ENCODE measurements around the gene CRMP1. TPM values are rescaled to one million over a fixed set of nuclear protein-coding genes. Genes with fewer than 3 reads are reported as not detected.
A peak's percentile ranks its signal among the peaks of the same experiment; 100 is the strongest.

CRMP1 gene
- total RNA-seq, 1 donor from 2014 or later: 67.4 TPM

DNA sequence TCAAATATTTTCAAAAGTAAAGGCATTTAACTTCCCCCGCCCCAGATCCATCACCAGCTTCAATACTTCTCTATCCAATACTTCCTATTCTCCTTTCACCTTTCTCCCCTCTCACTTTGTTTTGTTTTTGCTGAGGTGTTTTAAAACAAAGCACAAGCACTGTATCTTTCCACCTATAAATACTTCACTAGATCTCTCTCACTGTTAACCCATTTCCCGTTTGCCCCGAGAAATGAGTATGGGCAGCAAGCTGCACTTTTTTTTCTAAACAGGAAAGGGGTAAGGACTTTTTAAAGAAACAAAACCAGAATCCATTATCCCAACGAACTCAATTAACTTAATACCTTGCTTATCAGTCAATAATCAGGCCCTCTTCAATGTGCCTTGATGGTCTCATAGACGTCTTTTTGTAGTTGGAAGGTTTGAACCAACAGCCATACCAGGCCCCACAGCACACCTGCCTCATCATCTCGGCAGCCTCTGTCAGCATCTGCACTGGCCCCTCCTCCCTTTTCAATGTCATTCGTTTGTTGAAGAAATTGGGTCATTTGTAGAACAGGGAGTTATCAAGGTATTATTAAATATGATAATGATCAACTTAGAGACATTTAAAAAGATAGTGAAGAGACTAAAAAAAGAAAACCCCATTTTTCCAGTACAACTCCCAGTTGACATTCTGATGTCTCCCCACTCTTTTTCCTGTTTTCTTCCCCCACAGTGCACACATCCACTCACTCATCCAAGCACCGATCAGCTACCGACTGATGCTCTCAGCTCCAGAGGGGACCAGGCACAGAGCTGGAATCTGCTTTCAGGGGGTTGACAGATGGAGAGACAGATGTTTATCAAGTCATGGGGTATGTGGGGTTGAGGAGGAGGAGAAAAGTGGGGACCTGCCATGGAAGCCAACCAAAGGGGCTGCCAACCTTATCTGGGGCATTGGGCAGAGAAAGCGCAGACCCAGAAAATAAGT is 25.8 kb downstream of the CRMP1 start:
- FAIRE-seq: no peak
- no peaks in the 10 kb centered on the region for H3K9me3 ChIP-seq (ENCODE audit: insufficient read depth, low read depth, low read length)
- H4K20me1 ChIP-seq (ENCODE audit: insufficient read depth, low read length): peaks cover 71% of the 10 kb centered on the region
- H3K4me1 ChIP-seq (ENCODE audit: insufficient read depth, low read length): peaks cover 19% of the 10 kb centered on the region
- H2AFZ ChIP-seq (ENCODE audit: low read depth, low read length): no peak overlapping the region
- TF ChIP-seq, protein P1, sequence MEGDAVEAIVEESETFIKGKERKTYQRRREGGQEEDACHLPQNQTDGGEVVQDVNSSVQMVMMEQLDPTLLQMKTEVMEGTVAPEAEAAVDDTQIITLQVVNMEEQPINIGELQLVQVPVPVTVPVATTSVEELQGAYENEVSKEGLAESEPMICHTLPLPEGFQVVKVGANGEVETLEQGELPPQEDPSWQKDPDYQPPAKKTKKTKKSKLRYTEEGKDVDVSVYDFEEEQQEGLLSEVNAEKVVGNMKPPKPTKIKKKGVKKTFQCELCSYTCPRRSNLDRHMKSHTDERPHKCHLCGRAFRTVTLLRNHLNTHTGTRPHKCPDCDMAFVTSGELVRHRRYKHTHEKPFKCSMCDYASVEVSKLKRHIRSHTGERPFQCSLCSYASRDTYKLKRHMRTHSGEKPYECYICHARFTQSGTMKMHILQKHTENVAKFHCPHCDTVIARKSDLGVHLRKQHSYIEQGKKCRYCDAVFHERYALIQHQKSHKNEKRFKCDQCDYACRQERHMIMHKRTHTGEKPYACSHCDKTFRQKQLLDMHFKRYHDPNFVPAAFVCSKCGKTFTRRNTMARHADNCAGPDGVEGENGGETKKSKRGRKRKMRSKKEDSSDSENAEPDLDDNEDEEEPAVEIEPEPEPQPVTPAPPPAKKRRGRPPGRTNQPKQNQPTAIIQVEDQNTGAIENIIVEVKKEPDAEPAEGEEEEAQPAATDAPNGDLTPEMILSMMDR (IDR thresholded peaks at IDR 0.05; ENCODE audit: insufficient read depth, low read depth, low read length): no peak
- no peak for TF ChIP-seq EZH2 (IDR thresholded peaks at IDR 0.05; ENCODE audit: insufficient read depth, low read length)
- Mint-ChIP-seq H3K4me3 (ENCODE audit: unreplicated experiment) (no peak overlapping the region), H3K27ac (ENCODE audit: unreplicated experiment) (peak overlapping the region; percentile 37), H3K27me3 (ENCODE audit: low read depth, unreplicated experiment) (no peaks in the 10 kb centered on the region), H3K36me3 (ENCODE audit: low read depth, unreplicated experiment) (peaks cover 23% of the 10 kb centered on the region), H3K4me1 (ENCODE audit: low read depth, unreplicated experiment) (peaks cover 33% of the 10 kb centered on the region), H3K9me3 (ENCODE audit: unreplicated experiment) (no peaks in the 10 kb centered on the region)
- H3K4me3 ChIP-seq (ENCODE audit: insufficient read depth, low read depth, low read length): no peak overlapping the region
- H3K79me2 ChIP-seq (ENCODE audit: insufficient read depth, low read length): peaks cover 24% of the 10 kb centered on the region
- H3K27me3 ChIP-seq (ENCODE audit: insufficient read depth, low read length): no peaks in the 10 kb centered on the region
- H3K27ac ChIP-seq (ENCODE audit: low read depth, low read length): no peak overlapping the region
- DNase-seq (ENCODE audit: low read depth): no peak
- H3K9ac ChIP-seq (ENCODE audit: low read length): no peak overlapping the region
- no peaks in the 10 kb centered on the region for H3K36me3 ChIP-seq (ENCODE audit: insufficient read depth, low read length)
- H3K4me2 ChIP-seq (ENCODE audit: low read length): no peak overlapping the region

DNA sequence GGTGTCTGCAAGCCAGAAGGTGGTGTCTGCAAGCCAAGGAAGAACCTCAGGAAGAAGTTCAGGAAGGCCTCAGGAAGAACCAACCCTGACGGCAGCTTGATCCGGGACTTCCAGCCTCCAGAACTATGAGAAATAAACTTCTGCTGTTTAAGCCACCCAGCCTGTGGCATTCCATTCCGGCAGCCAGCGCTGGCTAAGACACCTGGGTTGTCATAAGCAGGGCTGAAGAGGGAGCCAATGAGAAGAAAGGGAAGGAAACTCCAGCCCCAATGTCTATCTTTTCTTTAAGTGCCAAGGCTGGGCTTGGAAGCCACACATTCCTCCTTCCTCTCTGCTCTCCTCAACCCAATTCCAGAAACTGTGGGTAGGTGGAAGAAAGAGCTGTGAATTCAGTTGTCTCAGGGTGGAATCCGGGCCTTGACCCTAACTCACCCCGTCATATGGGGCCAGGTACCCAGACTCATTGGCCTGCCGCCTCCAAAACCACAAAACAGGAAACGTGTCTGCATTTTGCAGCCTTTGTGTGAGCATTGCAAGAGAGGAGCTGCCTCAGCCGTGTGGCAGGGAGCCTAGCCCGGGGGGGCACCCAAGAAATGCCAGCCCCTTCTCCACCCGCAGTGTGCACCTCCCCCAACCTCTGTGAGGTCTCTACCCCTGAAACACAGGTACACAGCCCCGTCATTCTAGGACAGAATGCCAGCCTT is 26.8 kb downstream of the CRMP1 start:
- no peaks in the 10 kb centered on the region for H3K9me3 ChIP-seq (ENCODE audit: insufficient read depth, low read depth, low read length)
- no peak overlapping the region for H3K27ac ChIP-seq (ENCODE audit: low read depth, low read length)
- no peaks in the 10 kb centered on the region for H3K27me3 ChIP-seq (ENCODE audit: insufficient read depth, low read length)
- H3K4me1 ChIP-seq (ENCODE audit: insufficient read depth, low read length): peaks cover 19% of the 10 kb centered on the region
- H3K36me3 ChIP-seq (ENCODE audit: insufficient read depth, low read length): no peaks in the 10 kb centered on the region
- Mint-ChIP-seq H3K4me1 (ENCODE audit: low read depth, unreplicated experiment) (peaks cover 34% of the 10 kb centered on the region), H3K27me3 (ENCODE audit: low read depth, unreplicated experiment) (no peaks in the 10 kb centered on the region), H3K27ac (ENCODE audit: unreplicated experiment) (peak overlapping the region; percentile 53), H3K36me3 (ENCODE audit: low read depth, unreplicated experiment) (peaks cover 22% of the 10 kb centered on the region), H3K4me3 (ENCODE audit: unreplicated experiment) (peak overlapping the region; percentile 40), H3K9me3 (ENCODE audit: unreplicated experiment) (no peaks in the 10 kb centered on the region)
- no peak overlapping the region for H2AFZ ChIP-seq (ENCODE audit: low read depth, low read length)
- H3K79me2 ChIP-seq (ENCODE audit: insufficient read depth, low read length): peaks cover 20% of the 10 kb centered on the region
- TF ChIP-seq EZH2 (IDR thresholded peaks at IDR 0.05; ENCODE audit: insufficient read depth, low read length): no peak
- TF ChIP-seq, protein P1 (IDR thresholded peaks at IDR 0.05; ENCODE audit: insufficient read depth, low read depth, low read length): no peak
- H3K4me2 ChIP-seq (ENCODE audit: low read length): peak overlapping the region; percentile 31
- H3K4me3 ChIP-seq (ENCODE audit: insufficient read depth, low read depth, low read length): no peak overlapping the region
- DNase-seq (ENCODE audit: low read depth) (peak; percentile 23), FAIRE-seq (no peak)
- peaks cover 74% of the 10 kb centered on the region for H4K20me1 ChIP-seq (ENCODE audit: insufficient read depth, low read length)
- no peak overlapping the region for H3K9ac ChIP-seq (ENCODE audit: low read length)
